Cardiac fibroblast (primary cell): ENCODE measurements around the gene FAM163B.

ENCODE experiments used
- DNase-seq, 2 donors: peaks; one replicate each; pipeline versions ENCODE4 v3.0.0 to v3.0.0-alpha.2; 2010; ENCODE audit warnings: low read depth in 2 of 2
- H3K4me3 ChIP-seq, 2 donors: replicated peaks in 1 of 2; 1 replicate in 1 of 2; 2 replicates in 1 of 2; pipeline ENCODE4 v1.5.1; 2011; ENCODE audit warnings: low read depth in 2 of 2, low read length in 2 of 2, mild to moderate bottlenecking in 2 of 2, moderate library complexity in 1 of 2
- TF ChIP-seq, protein P1 (sequence below): IDR thresholded peaks from one replicate; pipeline ENCODE4 v1.5.1; 2011; ENCODE audit warnings: low read depth, mild to moderate bottlenecking, low read length, inconsistent platforms

Gene FAM163B

DNA sequence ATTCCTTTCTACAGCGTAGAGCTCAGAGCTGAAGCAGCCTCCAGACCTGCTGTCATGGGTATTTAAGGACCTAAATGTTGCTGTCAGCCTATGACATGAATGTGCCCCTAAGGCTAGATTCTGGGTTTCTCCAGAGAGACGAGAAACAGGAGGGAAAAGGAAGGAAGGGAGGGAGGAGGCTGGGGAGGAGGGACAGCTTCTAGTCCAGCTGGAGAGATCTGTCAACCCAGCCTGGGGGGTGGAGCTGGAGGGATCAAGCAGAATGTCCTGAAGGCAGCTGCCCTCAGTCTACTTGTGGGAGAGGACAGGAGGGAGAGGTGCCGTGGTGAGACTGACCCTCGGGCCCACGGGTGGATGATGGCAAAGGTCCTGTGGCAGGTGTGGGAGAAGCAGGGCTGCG is 25.9 kb upstream of the FAM163B start:
- no peak for DNase-seq
- H3K4me3 ChIP-seq = no peak overlapping the region

DNA sequence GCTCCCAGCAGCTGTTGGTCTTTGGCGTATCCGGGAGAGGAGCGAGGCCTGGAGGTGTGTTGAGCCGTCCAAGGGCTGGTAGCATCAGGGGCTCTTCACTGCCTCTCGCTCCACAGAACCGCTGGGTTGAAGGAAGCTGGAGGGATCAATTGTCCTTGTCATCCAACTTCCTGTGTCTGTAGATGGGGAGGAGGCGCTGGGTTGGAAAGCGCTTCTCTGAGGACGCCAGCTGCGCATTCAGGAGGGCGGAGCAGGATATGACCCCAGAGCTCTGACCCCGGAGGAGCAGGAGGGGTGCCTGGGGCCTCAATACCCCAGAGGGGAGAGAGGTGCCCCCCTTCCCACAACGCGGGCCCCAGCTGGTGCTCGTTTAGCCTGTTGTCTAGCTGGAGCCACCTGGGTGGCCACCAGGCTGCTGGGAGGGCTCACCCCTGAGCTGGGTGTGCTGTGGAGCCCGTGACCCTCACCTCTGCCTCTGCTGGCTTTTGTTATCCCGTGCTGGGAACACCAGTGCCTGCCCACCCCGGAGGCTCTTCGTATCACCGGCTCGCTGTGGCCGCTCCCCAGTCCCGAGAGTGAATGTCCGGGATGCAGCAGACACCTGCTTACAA is 25.0 kb upstream of the FAM163B start:
- DNase-seq = no peak
- H3K4me3 ChIP-seq = no peak overlapping the region
- TF ChIP-seq, protein P1, sequence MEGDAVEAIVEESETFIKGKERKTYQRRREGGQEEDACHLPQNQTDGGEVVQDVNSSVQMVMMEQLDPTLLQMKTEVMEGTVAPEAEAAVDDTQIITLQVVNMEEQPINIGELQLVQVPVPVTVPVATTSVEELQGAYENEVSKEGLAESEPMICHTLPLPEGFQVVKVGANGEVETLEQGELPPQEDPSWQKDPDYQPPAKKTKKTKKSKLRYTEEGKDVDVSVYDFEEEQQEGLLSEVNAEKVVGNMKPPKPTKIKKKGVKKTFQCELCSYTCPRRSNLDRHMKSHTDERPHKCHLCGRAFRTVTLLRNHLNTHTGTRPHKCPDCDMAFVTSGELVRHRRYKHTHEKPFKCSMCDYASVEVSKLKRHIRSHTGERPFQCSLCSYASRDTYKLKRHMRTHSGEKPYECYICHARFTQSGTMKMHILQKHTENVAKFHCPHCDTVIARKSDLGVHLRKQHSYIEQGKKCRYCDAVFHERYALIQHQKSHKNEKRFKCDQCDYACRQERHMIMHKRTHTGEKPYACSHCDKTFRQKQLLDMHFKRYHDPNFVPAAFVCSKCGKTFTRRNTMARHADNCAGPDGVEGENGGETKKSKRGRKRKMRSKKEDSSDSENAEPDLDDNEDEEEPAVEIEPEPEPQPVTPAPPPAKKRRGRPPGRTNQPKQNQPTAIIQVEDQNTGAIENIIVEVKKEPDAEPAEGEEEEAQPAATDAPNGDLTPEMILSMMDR = no peak

More for the DNA sequence above, 25.9 kb upstream of the FAM163B start:
- TF ChIP-seq, protein P1 = no peak

DNA sequence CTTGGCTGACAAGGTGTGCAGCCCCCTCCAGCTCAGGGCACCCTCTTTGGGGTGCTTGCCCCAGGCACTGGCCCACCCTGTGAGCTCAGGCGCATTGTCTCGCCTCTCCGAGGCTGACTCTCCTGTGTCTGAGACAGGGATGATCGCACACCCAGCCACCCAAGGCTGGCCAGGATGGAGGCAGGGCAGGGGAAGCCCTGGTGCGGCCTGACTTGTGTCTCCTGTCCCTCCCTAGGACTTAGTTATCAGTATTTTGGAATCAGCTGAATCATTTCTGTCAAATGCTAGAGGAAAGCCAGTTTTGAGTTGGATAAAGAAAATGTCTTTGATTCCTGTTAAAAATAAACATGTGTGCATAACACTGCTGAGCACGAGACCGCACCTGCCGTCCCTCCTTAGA is 24.5 kb upstream of the FAM163B start:
- no peak for DNase-seq
- H3K4me3 ChIP-seq = no peak overlapping the region
- TF ChIP-seq, protein P1 = no peak

DNA sequence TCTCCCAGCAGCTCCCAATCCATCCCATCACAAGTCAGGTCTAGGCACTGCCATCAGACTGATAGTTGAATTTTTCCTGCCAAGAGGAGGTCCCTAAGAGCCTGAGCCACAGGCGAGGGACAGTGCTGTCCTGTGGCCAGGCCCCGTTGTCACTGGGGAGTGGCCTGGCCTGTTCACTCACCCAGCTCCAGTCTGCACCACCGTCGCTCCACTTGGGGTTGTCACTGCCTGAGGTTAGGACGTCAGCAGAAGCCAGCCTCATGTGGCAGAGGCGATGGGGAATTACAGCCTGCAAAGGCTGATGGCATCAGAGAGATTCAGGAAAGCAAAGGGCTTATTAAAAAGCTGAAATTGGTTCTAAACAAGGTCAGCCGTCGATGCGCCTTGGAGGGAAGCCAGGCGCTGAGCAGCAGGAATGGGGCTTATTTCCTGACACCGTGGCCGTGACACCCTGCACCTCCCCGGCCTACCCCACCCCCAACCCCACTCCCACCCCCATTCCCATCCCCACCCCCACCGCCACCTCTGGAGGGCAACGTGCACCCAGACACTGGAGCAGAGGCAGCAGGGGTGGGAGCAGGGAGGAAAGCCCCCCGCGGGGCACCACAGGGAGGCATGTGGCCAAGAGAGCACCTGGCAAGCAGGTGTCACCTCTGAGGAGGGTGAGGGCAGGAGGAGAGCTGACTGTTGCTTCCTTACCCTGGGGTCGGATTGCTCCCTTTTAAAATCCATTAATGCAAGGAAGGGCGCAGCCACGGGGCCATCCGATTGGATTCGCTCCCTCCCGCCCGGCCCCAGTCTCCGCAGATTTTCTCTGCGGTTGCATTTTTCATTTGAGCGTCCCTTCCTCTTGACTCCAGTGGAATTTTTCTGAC is 23.9 kb upstream of the FAM163B start:
- TF ChIP-seq, protein P1 = no peak
- no peak for DNase-seq
- H3K4me3 ChIP-seq = no peak overlapping the region

DNA sequence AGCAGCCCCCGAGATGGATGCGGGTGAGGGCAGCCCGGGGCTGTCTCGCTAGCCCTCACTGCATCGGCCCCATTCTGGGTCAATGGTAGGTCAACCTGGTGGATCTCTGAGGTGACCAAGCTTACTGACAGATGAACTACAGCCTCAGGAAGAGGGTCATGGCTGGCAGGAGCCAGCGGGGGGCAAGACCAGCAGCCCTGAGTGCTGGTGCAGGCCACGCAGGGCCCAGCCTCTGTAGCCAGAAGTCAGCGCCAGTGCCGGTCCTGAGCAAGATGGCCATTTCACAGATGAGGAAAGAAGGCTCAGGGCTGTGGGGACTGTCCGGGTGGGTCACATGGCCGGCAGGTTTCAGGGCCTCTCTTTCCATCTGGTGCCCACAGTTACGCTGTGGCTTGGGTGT is 21.9 kb upstream of the FAM163B start:
- no peak for DNase-seq
- TF ChIP-seq, protein P1 = no peak
- H3K4me3 ChIP-seq = no peak overlapping the region

DNA sequence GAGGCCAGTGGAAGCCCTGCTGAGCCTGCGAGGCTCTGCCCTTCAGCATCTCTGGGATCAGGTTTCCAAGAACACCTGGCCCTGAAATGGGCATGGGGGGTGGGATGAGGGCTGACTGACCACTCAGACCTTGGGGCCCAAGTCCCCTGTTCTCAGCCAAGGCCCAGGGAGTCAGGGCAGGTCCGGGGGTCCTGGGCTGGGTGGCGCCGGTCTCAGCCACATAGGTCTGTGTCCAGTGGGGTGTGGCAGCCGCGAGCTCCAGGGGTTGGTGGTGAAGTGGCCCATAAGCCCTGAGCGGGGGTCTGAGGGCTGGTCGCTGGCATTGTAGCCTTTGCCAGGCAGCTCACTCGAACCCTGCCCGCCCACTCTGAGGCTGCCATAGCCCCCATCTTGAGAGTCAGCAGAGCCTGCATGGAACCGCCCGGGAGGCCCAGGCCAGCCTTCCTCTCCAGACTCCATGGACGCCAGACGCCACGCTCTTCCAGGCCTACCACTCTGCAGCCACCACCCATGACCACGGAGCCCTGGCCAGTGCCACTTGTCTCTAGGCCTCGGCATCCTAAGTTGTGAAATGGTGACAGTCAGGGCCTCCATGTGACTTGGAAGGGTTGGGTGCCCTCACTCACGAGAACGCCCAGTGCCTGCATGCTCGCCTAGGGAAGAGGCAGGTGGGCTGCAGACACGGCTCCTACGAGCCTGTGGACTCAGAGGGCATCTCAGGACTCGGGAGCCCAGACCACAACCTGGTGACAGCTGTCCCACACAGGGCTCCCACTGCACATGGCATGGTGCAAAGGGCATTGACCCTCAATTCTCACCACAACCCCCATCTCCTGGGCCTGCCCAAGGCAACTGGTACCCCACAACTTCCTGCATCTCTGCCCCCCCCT is 20.3 kb upstream of the FAM163B start:
- TF ChIP-seq, protein P1 = no peak
- DNase-seq = no peak
- H3K4me3 ChIP-seq = no peak overlapping the region
